DND-41 (cell line): Measurements from ENCODE around the gene HSP90AB1.

Source experiments
- CTCF ChIP-seq: IDR thresholded peaks from 2 replicates; pipeline ENCODE4 v1.5.1; 2012; ENCODE audit warnings: borderline replicate concordance, low read length, moderate library complexity, mild to moderate bottlenecking; ENCODE audit not compliant: poor library complexity, severe bottlenecking; ENCODE audit errors: extremely low read depth
- EZH2 ChIP-seq: IDR thresholded peaks from 3 replicates; pipeline ENCODE4 v1.6.1; 2012; ENCODE audit warnings: borderline replicate concordance, low read depth, mild to moderate bottlenecking, moderate library complexity, low read length, inconsistent platforms; ENCODE audit not compliant: severe bottlenecking

- TF ChIP-seq CTCF (no peak), EZH2 (no peak)
Measured at GRCh38 chr6:44275271-44275748, 28.4 kb downstream of the HSP90AB1 start.
